PC-3 (cell line): ENCODE data around the gene ABAT. TPM values are rescaled to one million over a fixed set of nuclear protein-coding genes. Genes with fewer than 3 reads are reported as not detected.

ENCODE experiments used
- ATAC-seq: fragments of 200-7000 bp; cut with Tn5 transposase; 2 replicates; pipeline ENCODE4 v1.9.1; 2020; ENCODE audit warnings: mild to moderate bottlenecking, moderate library complexity
- BruUV-seq: library from RNA; stranded (reverse); fragments of 400-500 nt; replicated peaks from 2 replicates; lab custom pipeline; 2021; lab: Mats Ljungman, UMichigan
- CTCF ChIA-PET: fragments of 300-600 bp; sonication (Branson Sonifier 250); formaldehyde crosslinking; loops from one replicate; lab custom pipeline; 2022; ENCODE audit warnings: antibody characterized with exemption; lab: Charles Lee
- POLR2A ChIA-PET: fragments of 300-600 bp; sonication (Branson Sonifier 250); formaldehyde crosslinking; loops from one replicate; lab custom pipeline; 2022; ENCODE audit warnings: antibody characterized with exemption; ENCODE audit not compliant: unreplicated experiment; lab: Charles Lee
- DNase-seq: peaks from one replicate; pipeline ENCODE4 v3.0.0-alpha.2; 2015
- H2AFZ ChIP-seq: fragments of 300-600 bp; sonication (generic); 2 replicates; pipeline ENCODE4 v1.6.0; 2016; ENCODE audit warnings: antibody characterized with exemption, low read length
- H3F3A ChIP-seq: fragments of 300-600 bp; sonication (generic); one replicate; pipeline ENCODE4 v1.6.0; 2017; ENCODE audit warnings: antibody characterized with exemption, low read length, control low read depth, mild to moderate bottlenecking; ENCODE audit not compliant: unreplicated experiment
- H3K27ac ChIP-seq: fragments of 300-600 bp; sonication (generic); 2 replicates; pipeline ENCODE4 v1.5.1; 2016; ENCODE audit warnings: mild to moderate bottlenecking, low read length
- H3K27me3 ChIP-seq: fragments of 300-600 bp; sonication (generic); 2 replicates; pipeline ENCODE4 v1.6.1; 2016; ENCODE audit warnings: low read length, mixed read lengths
- H3K36me3 ChIP-seq: fragments of 300-600 bp; sonication (generic); 2 replicates; pipeline ENCODE4 v1.6.1; 2016; ENCODE audit warnings: low read depth, mixed run types, low read length, mixed read lengths
- H3K4me1 ChIP-seq: fragments of 300-600 bp; sonication (generic); 2 replicates; pipeline ENCODE4 v1.5.1; 2016; ENCODE audit warnings: low read length; ENCODE audit not compliant: insufficient read depth
- H3K4me2 ChIP-seq: fragments of 300-600 bp; sonication (generic); 2 replicates; pipeline ENCODE4 v1.6.0; 2016; ENCODE audit warnings: low read length
- H3K4me3 ChIP-seq: fragments of 300-600 bp; sonication (generic); 2 replicates; pipeline ENCODE4 v1.5.1; 2016; ENCODE audit warnings: mild to moderate bottlenecking, low read length, mixed read lengths
- H3K79me2 ChIP-seq: fragments of 300-600 bp; sonication (generic); 2 replicates; pipeline ENCODE4 v1.6.1; 2017; ENCODE audit warnings: low read length, mixed read lengths
- H3K9ac ChIP-seq: fragments of 300-600 bp; sonication (generic); 2 replicates; pipeline ENCODE4 v1.6.0; 2016; ENCODE audit warnings: mild to moderate bottlenecking, low read length
- H3K9me2 ChIP-seq: fragments of 300-600 bp; sonication (generic); replicated peaks from 2 replicates; pipeline ENCODE4 v1.6.1; 2016; ENCODE audit warnings: mixed run types, low read length, mixed read lengths
- H3K9me3 ChIP-seq: fragments of 300-600 bp; sonication (generic); 2 replicates; pipeline ENCODE4 v1.6.1; 2016; ENCODE audit warnings: low read length, mixed read lengths
- H4K20me1 ChIP-seq: fragments of 300-600 bp; sonication (generic); 2 replicates; pipeline ENCODE4 v1.6.1; 2016; ENCODE audit warnings: low read length, mixed read lengths
- CTCF ChIP-seq: fragments of 300-600 bp; sonication (generic); conservative IDR thresholded peaks from 2 replicates; pipeline ENCODE4 v1.5.1; 2017; ENCODE audit warnings: antibody characterized with exemption, low read depth, mild to moderate bottlenecking, low read length
- EZH2 ChIP-seq: fragments of 300-600 bp; sonication (generic); IDR thresholded peaks from one replicate; pipeline ENCODE4 v1.6.1; 2017; ENCODE audit warnings: antibody characterized with exemption, mild to moderate bottlenecking, low read length; ENCODE audit not compliant: unreplicated experiment
- EZH2phosphoT487 ChIP-seq: fragments of 300-600 bp; sonication (generic); IDR thresholded peaks from 2 replicates; pipeline ENCODE4 v1.6.1; 2018; ENCODE audit warnings: mild to moderate bottlenecking, antibody characterized with exemption, low read length, borderline replicate concordance
- intact Hi-C: fragments of 100-400 bp; cut with micrococcal nuclease; formaldehyde crosslinking; loops from 2 replicates; pipeline ENCODE4 v1.9.0; 2023
- total RNA-seq: library from RNA; depleted of rRNA; stranded (reverse); fragments of >200 nt; gene quantifications from 2 replicates; pipeline ENCODE4 v1.2.3, GENCODE V29; 2014

Gene ABAT
- total RNA-seq, 1 experiment from 2014 or later: 0.95 TPM

- intact Hi-C loops: no loop called here
- Histone ChIP-seq H3F3A (no peaks in the 10 kb centered on the region), H2AFZ (no peak overlapping the region), H3K9me3 (no peaks in the 10 kb centered on the region), H3K4me3 (no peak overlapping the region), H3K4me1 (no peaks in the 10 kb centered on the region), H3K36me3 (no peaks in the 10 kb centered on the region), H3K27me3 (no peaks in the 10 kb centered on the region), H3K4me2 (no peak overlapping the region), H3K9ac (no peak overlapping the region), H3K9me2 (no peaks in the 10 kb centered on the region), H4K20me1 (no peaks in the 10 kb centered on the region), H3K27ac (no peak overlapping the region), H3K79me2 (no peaks in the 10 kb centered on the region)
- DNase-seq (no peak), ATAC-seq (no peak)
- ChIA-PET CTCF (no interaction called here), POLR2A (no interaction called here)
- no TSS peak for BruUV-seq
- TF ChIP-seq EZH2phosphoT487 (no peak), CTCF (no peak), EZH2 (no peak)
Measured at GRCh38 chr16:8768283-8768682, 93.9 kb downstream of the ABAT start.

GRCh38 chr16:8768692-8769091 lies 94.3 kb downstream of the ABAT start:
- POLR2A ChIA-PET: no interaction called here
- Histone ChIP-seq H3K36me3 (no peaks in the 10 kb centered on the region), H3K27ac (no peak overlapping the region), H2AFZ (no peak overlapping the region), H3F3A (no peaks in the 10 kb centered on the region), H3K9ac (no peak overlapping the region), H4K20me1 (no peaks in the 10 kb centered on the region), H3K4me3 (no peak overlapping the region), H3K79me2 (no peaks in the 10 kb centered on the region), H3K4me2 (no peak overlapping the region), H3K4me1 (no peaks in the 10 kb centered on the region), H3K9me2 (no peaks in the 10 kb centered on the region), H3K27me3 (no peaks in the 10 kb centered on the region), H3K9me3 (no peaks in the 10 kb centered on the region)
- DNase-seq: no peak
- no peak for ATAC-seq
- intact Hi-C loops: no loop called here
- TF ChIP-seq EZH2 (no peak), EZH2phosphoT487 (no peak), CTCF (no peak)
- BruUV-seq: no TSS peak
- CTCF ChIA-PET: no interaction called here

GRCh38 chr16:8773537-8773936 lies 99.1 kb downstream of the ABAT start:
- CTCF ChIA-PET: no interaction called here
- H3K27ac ChIP-seq: no peak overlapping the region

More at GRCh38 chr16:8773537-8773936, 99.1 kb downstream of the ABAT start:
- no peak for DNase-seq
- no peaks in the 10 kb centered on the region for H3F3A ChIP-seq
- no peak for ATAC-seq
- no peaks in the 10 kb centered on the region for H3K79me2 ChIP-seq
- no peaks in the 10 kb centered on the region for H4K20me1 ChIP-seq
- H3K27me3 ChIP-seq: no peaks in the 10 kb centered on the region
- no peak overlapping the region for H3K4me2 ChIP-seq
- no peak overlapping the region for H3K9ac ChIP-seq
- POLR2A ChIA-PET: no interaction called here
- no peaks in the 10 kb centered on the region for H3K9me3 ChIP-seq
- no peaks in the 10 kb centered on the region for H3K4me1 ChIP-seq
- TF ChIP-seq CTCF (no peak), EZH2phosphoT487 (no peak)
- H3K9me2 ChIP-seq: no peaks in the 10 kb centered on the region
- H3K36me3 ChIP-seq: no peaks in the 10 kb centered on the region
- intact Hi-C loops: no loop called here
- no TSS peak for BruUV-seq
- no peak overlapping the region for H2AFZ ChIP-seq
- no peak overlapping the region for H3K4me3 ChIP-seq
